Mesendoderm (in vitro differentiated cells): ENCODE data around the gene PTCRA.

ENCODE experiments used
- DNase-seq: peaks from one replicate; pipeline ENCODE4 v3.0.0; 2013
- H2AK5ac ChIP-seq: 2 replicates; pipeline ENCODE4 v1.6.1; 2013; ENCODE audit warnings: low read length, inconsistent platforms
- H2BK120ac ChIP-seq: 2 replicates; pipeline ENCODE4 v1.6.1; 2013; ENCODE audit warnings: low read depth, mild to moderate bottlenecking, low read length, moderate library complexity, mixed read lengths
- H2BK15ac ChIP-seq: replicated peaks from 2 replicates; pipeline ENCODE4 v1.6.1; 2013; ENCODE audit warnings: low read depth, mild to moderate bottlenecking, moderate library complexity
- H2BK5ac ChIP-seq: 2 replicates; pipeline ENCODE4 v1.6.1; 2013; ENCODE audit warnings: low read length, inconsistent platforms
- H3K18ac ChIP-seq: 2 replicates; pipeline ENCODE4 v1.6.1; 2013; ENCODE audit warnings: mild to moderate bottlenecking, low read length, mixed read lengths
- H3K23ac ChIP-seq: one replicate; pipeline ENCODE4 v1.6.1; 2013; ENCODE audit warnings: low read length
- H3K27ac ChIP-seq: 2 replicates; pipeline ENCODE4 v1.5.1; 2013; ENCODE audit warnings: low read depth, mild to moderate bottlenecking, inconsistent platforms, low read length, moderate library complexity
- H3K27me3 ChIP-seq: 2 replicates; pipeline ENCODE4 v1.6.1; 2013; ENCODE audit warnings: low read length, control low read depth, mild to moderate bottlenecking, inconsistent platforms; ENCODE audit not compliant: insufficient read depth, poor library complexity
- H3K36me3 ChIP-seq: 2 replicates; pipeline ENCODE4 v1.6.1; 2013; ENCODE audit warnings: low read length, inconsistent platforms; ENCODE audit not compliant: control insufficient read depth, insufficient read depth
- H3K4ac ChIP-seq: one replicate; pipeline ENCODE4 v1.6.1; 2013; ENCODE audit warnings: low read depth, mild to moderate bottlenecking, low read length, moderate library complexity
- H3K4me1 ChIP-seq: 2 replicates; pipeline ENCODE4 v1.6.1; 2013; ENCODE audit warnings: low read depth, low read length, inconsistent platforms; ENCODE audit not compliant: control insufficient read depth
- H3K4me2 ChIP-seq: 2 replicates; pipeline ENCODE4 v1.6.1; 2013; ENCODE audit warnings: low read length
- H3K4me3 ChIP-seq: 2 replicates; pipeline ENCODE4 v1.5.1; 2013; ENCODE audit warnings: mild to moderate bottlenecking, low read length
- H3K56ac ChIP-seq: one replicate; pipeline ENCODE4 v1.6.1; 2013; ENCODE audit warnings: low read length
- H3K79me1 ChIP-seq: 2 replicates; pipeline ENCODE4 v1.6.1; 2013; ENCODE audit warnings: low read length, inconsistent platforms
- H3K79me2 ChIP-seq: 2 replicates; pipeline ENCODE4 v1.6.1; 2013; ENCODE audit warnings: mild to moderate bottlenecking, low read length; ENCODE audit not compliant: control insufficient read depth, insufficient read depth
- H3K9ac ChIP-seq: 2 replicates; pipeline ENCODE4 v1.6.1; 2013; ENCODE audit warnings: low read length, inconsistent platforms
- H4K5ac ChIP-seq: one replicate; pipeline ENCODE4 v1.6.1; 2013; ENCODE audit warnings: low read length
- H4K8ac ChIP-seq: one replicate; pipeline ENCODE4 v1.6.1; 2013; ENCODE audit warnings: low read depth, mild to moderate bottlenecking, control low read depth, low read length, moderate library complexity
- WGBS: extraction: QIAGEN DNeasy Blood & Tissue Kit; methylation state at CpG from one replicate; pipeline ENCODE4 v1.1.7; 2013; ENCODE audit warnings: low lambda C conversion rate, missing lambda C conversion rate; ENCODE audit not compliant: insufficient coverage; ENCODE audit errors: extremely low coverage; 5-methylcytosine and 5-hydroxymethylcytosine counted together

The PTCRA gene

DNA sequence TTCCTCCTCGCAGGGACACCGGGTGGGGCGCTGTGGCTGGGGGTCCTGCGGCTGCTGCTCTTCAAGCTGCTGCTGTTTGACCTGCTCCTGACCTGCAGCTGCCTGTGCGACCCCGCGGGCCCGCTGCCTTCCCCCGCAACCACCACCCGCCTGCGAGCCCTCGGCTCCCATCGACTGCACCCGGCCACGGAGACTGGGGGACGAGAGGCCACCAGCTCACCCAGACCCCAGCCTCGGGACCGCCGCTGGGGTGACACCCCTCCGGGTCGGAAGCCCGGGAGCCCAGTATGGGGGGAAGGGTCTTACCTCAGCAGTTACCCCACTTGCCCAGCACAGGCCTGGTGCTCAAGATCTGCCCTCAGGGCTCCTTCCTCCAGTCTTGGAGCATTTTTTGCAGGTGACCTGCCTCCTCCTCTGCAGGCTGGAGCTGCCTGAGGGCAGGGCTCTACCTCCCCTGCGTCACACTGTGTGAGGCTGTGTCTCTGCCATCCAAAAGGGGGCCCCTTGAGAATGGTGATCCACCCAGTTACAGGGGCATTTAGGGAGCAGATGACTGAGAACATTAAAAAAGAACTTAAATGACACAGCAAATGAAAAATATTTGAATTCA, 9.5 kb downstream of the PTCRA start:
- H3K79me1 ChIP-seq: peaks cover 2% of the 10 kb centered on the region
- no peak overlapping the region for H3K18ac ChIP-seq
- H4K8ac ChIP-seq: no peak overlapping the region
- H3K4me1 ChIP-seq: no peaks in the 10 kb centered on the region
- H2BK5ac ChIP-seq: no peak overlapping the region
- H3K4me2 ChIP-seq: no peak overlapping the region
- H3K4me3 ChIP-seq: no peak overlapping the region
- H3K36me3 ChIP-seq: no peaks in the 10 kb centered on the region
- H2BK120ac ChIP-seq: no peak overlapping the region
- H3K27ac ChIP-seq: no peak overlapping the region
- no peak overlapping the region for H3K23ac ChIP-seq
- H2BK15ac ChIP-seq: no peak overlapping the region
- no CpG with 5 or more reads among the region's 23 CpGs for WGBS
- no peak overlapping the region for H4K5ac ChIP-seq
- no peaks in the 10 kb centered on the region for H3K27me3 ChIP-seq
- H3K4ac ChIP-seq: no peak overlapping the region
- no peak overlapping the region for H3K9ac ChIP-seq
- peak; percentile 76 for DNase-seq
- H3K79me2 ChIP-seq: peaks cover 2% of the 10 kb centered on the region
- H3K56ac ChIP-seq: no peak overlapping the region
- no peak overlapping the region for H2AK5ac ChIP-seq

DNA sequence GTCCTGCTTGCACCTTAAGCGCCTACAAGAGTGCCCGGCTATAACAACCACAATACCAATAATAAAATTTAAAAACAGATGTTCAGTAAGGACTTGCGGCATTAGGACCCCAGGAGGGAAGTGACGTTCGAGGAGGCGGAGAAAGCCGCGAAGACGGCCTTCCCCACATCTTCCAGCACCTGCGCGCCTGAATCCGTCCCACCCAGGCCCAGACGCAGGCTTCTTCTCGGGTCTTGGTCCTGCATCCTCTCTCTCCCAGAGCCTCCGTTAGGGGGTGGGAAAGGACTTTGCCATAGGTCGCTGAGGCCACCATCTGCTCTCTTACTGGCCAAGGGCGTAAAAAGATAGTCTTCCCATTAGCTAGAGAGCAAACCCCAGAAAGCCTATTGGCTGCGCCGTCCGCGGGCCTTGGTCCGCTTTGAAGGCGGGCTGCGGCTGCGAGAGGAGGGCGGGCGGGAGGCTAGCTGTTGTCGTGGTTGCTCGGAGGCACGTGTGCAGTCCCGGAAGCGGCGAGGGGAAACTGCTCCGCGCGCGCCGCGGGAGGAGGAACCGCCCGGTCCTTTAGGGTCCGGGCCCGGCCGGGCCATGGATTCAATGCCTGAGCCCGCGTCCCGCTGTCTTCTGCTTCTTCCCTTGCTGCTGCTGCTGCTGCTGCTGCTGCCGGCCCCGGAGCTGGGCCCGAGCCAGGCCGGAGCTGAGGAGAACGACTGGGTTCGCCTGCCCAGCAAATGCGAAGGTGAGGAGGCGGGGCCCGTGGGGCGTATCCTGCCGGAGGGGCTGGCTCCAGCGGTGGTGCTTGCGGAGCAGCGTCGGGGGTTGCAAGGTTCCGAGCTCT, 13.3 kb downstream of the PTCRA start, which contains the start of gene CNPY3:
TSS of gene CNPY3 (plus strand) at position 495 of the 835 bp plus-strand sequence. CDS start at position 586, 91 bp downstream.
- no peak within 1 kb of the TSS for H4K5ac ChIP-seq
- H3K56ac ChIP-seq: peak within 1 kb of the TSS; percentile 88
- DNase-seq: peak; percentile 100
- peak within 1 kb of the TSS; percentile 92 for H3K4ac ChIP-seq
- peak within 1 kb of the TSS; percentile 29 for H2BK5ac ChIP-seq
- H3K4me3 ChIP-seq: peak within 1 kb of the TSS; percentile 46
- H3K4me1 ChIP-seq: peaks cover 2% of the 10 kb centered on the region
- H3K79me1 ChIP-seq: peaks cover 14% of the 10 kb centered on the region
- H3K9ac ChIP-seq: peak within 1 kb of the TSS; percentile 89
- H3K27ac ChIP-seq: peak within 1 kb of the TSS; percentile 97
- peak within 1 kb of the TSS; percentile 59 for H2AK5ac ChIP-seq
- H3K23ac ChIP-seq: peak within 1 kb of the TSS; percentile 31
- WGBS: no CpG with 5 or more reads among the region's 63 CpGs
- H3K79me2 ChIP-seq: peaks cover 26% of the 10 kb centered on the region
- peaks cover under 1% of the 10 kb centered on the region for H3K36me3 ChIP-seq
- H3K27me3 ChIP-seq: no peaks in the 10 kb centered on the region
- H2BK120ac ChIP-seq: no peak within 1 kb of the TSS
- peak within 1 kb of the TSS; percentile 89 for H4K8ac ChIP-seq
- peak within 1 kb of the TSS; percentile 84 for H3K18ac ChIP-seq
- H2BK15ac ChIP-seq: no peak within 1 kb of the TSS
- H3K4me2 ChIP-seq: peak within 1 kb of the TSS; percentile 78

DNA sequence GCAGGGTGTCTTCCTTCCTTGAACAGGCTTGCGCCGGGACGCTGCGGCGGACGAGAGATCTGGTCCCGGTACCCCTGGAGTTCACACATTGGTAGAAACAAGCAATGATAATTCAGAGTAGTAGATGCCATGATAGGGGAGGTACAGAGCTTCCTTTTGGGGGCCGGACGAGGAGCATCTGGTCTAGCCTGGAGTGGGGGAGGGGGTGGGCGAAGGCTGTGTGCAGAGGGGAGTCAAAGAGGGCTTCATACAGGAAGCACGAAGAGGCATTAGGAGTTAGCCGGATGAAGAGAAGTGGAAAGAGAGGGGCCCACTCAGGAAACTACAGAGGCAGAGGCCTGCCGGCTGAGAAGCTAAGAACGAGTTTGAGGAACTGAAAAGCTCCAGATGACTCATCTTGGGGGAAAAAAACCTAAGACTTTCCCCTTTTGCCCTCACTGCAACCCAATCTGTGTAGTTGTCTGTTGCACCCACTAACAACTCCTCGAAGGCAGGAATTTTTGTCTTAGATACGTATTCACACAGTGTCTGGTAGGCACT, 14.0 kb downstream of the PTCRA start:
- Histone ChIP-seq H3K4me3 (peak overlapping the region; percentile 46), H4K5ac (no peak overlapping the region), H3K27ac (peak overlapping the region; percentile 97), H3K23ac (peak overlapping the region; percentile 31), H3K9ac (peak overlapping the region; percentile 89), H2BK120ac (no peak overlapping the region), H3K36me3 (peaks cover 2% of the 10 kb centered on the region), H3K4me2 (peak overlapping the region; percentile 78), H2AK5ac (no peak overlapping the region), H2BK5ac (peak overlapping the region; percentile 29), H3K4ac (peak overlapping the region; percentile 92), H3K4me1 (peaks cover 2% of the 10 kb centered on the region), H4K8ac (peak overlapping the region; percentile 42), H3K79me1 (peaks cover 16% of the 10 kb centered on the region), H3K27me3 (no peaks in the 10 kb centered on the region), H3K56ac (peak overlapping the region; percentile 88), H3K18ac (peak overlapping the region; percentile 64), H2BK15ac (no peak overlapping the region), H3K79me2 (peaks cover 29% of the 10 kb centered on the region)
- no peak for DNase-seq
- WGBS: no CpG with 5 or more reads among the region's 16 CpGs

GRCh38 chr6:42932412-42932811, 16.6 kb downstream of the PTCRA start:
- Histone ChIP-seq H3K4me1 (peaks cover 2% of the 10 kb centered on the region), H4K8ac (no peak overlapping the region), H3K18ac (no peak overlapping the region), H2AK5ac (no peak overlapping the region), H3K79me1 (peaks cover 18% of the 10 kb centered on the region), H3K4me2 (no peak overlapping the region), H3K4ac (no peak overlapping the region), H3K27me3 (no peaks in the 10 kb centered on the region), H2BK120ac (no peak overlapping the region), H3K79me2 (peaks cover 29% of the 10 kb centered on the region), H3K27ac (no peak overlapping the region), H3K23ac (no peak overlapping the region), H4K5ac (no peak overlapping the region), H2BK15ac (no peak overlapping the region), H3K4me3 (no peak overlapping the region), H3K56ac (no peak overlapping the region), H2BK5ac (no peak overlapping the region), H3K9ac (peak overlapping the region; percentile 10), H3K36me3 (peaks cover 5% of the 10 kb centered on the region)
- WGBS: no CpG with 5 or more reads among the region's 3 CpGs
- DNase-seq: no peak

GRCh38 chr6:42933205-42933604, 17.4 kb downstream of the PTCRA start:
- no peak for DNase-seq
- Histone ChIP-seq H3K4me2 (no peak overlapping the region), H4K8ac (no peak overlapping the region), H2BK15ac (no peak overlapping the region), H3K56ac (no peak overlapping the region), H2BK5ac (no peak overlapping the region), H3K18ac (no peak overlapping the region), H3K79me1 (peaks cover 18% of the 10 kb centered on the region), H2BK120ac (no peak overlapping the region), H3K4me3 (no peak overlapping the region), H3K4me1 (peaks cover 2% of the 10 kb centered on the region), H3K9ac (no peak overlapping the region), H3K27ac (no peak overlapping the region), H3K79me2 (peaks cover 29% of the 10 kb centered on the region), H2AK5ac (no peak overlapping the region), H4K5ac (no peak overlapping the region), H3K23ac (no peak overlapping the region), H3K4ac (no peak overlapping the region), H3K27me3 (no peaks in the 10 kb centered on the region), H3K36me3 (peaks cover 6% of the 10 kb centered on the region)
- WGBS: no CpG with 5 or more reads among the region's 3 CpGs
